WI38 (cell line): Measurements from ENCODE around the gene BMP4.

ENCODE experiments used
- H3K4me3 ChIP-seq: 2 replicates; pipeline ENCODE4 v1.5.1; 2011; ENCODE audit warnings: low read depth, mild to moderate bottlenecking, control low read depth, low read length
- TF ChIP-seq, protein P1 (sequence below): IDR thresholded peaks from 2 replicates; pipeline ENCODE4 v1.5.1; 2012; ENCODE audit warnings: low read depth, mild to moderate bottlenecking, control low read depth, low read length

The BMP4 gene

GRCh38 chr14:53954551-53955228, 1.9 kb downstream of the BMP4 start:
- TF ChIP-seq, protein P1, sequence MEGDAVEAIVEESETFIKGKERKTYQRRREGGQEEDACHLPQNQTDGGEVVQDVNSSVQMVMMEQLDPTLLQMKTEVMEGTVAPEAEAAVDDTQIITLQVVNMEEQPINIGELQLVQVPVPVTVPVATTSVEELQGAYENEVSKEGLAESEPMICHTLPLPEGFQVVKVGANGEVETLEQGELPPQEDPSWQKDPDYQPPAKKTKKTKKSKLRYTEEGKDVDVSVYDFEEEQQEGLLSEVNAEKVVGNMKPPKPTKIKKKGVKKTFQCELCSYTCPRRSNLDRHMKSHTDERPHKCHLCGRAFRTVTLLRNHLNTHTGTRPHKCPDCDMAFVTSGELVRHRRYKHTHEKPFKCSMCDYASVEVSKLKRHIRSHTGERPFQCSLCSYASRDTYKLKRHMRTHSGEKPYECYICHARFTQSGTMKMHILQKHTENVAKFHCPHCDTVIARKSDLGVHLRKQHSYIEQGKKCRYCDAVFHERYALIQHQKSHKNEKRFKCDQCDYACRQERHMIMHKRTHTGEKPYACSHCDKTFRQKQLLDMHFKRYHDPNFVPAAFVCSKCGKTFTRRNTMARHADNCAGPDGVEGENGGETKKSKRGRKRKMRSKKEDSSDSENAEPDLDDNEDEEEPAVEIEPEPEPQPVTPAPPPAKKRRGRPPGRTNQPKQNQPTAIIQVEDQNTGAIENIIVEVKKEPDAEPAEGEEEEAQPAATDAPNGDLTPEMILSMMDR = no peak
- peak overlapping the region; percentile 80 for H3K4me3 ChIP-seq

GRCh38 chr14:53953828-53954550, 2.6 kb downstream of the BMP4 start:
- H3K4me3 ChIP-seq = peak overlapping the region; percentile 80
- TF ChIP-seq, protein P1 = no peak

- TF ChIP-seq, protein P1 = no peak
These were observed 3.4 kb downstream of the BMP4 start for GRCh38 chr14:53953002-53953827.

DNA sequence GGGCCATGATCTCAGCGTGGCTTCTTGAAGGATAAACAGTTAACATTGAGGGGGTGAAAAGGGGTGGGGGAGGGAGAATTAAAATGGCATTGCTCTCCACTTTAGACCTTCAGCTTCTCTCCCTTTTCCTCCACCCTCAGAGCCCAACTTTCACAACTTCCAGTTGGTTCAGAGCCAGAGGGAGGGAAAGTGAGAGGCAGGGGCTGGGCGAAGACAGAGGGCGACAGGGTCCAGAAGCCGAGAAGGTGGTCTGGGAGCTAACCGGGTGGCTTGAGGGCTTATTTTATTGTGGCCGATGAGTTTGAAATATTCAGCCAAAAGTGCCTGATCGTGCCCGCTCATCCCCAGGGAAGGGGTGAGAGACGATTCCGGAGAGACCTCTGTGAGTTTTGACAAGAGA, 4.1 kb downstream of the BMP4 start:
- TF ChIP-seq, protein P1 = no peak
- H3K4me3 ChIP-seq = peak overlapping the region; percentile 80

More at GRCh38 chr14:53953002-53953827, 3.4 kb downstream of the BMP4 start:
- H3K4me3 ChIP-seq = peak overlapping the region; percentile 80

DNA sequence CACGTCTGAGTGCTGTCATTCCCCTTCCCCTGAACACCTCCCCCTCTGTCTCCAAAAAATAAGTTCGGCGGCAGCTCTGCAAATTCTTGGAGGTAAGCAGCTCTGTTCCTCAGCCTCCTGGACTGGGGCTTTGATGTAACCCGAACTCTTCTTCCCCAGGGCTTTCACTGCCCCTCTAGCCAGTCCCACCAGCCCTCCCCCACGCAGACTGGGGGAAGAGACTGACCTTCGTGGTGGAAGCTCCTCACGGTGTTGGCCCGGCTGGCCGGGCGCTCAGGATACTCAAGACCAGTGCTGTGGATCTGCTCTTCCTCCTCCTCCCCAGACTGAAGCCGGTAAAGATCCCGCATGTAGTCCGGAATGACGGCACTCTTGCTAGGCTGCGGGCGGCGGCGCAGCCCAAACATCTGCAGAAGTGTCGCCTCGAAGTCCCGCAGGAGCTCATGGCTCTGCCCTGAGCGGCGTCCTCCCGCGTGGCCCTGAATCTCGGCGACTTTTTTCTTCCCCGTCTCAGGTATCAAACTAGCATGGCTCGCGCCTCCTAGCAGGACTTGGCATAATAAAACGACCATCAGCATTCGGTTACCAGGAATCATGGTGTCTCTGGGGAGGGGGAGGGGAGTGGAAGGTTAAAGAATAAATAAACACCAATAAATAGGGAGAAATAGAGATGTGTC, 4.9 kb downstream of the BMP4 start:
- TF ChIP-seq, protein P1 = no peak
- peak overlapping the region; percentile 80 for H3K4me3 ChIP-seq

DNA sequence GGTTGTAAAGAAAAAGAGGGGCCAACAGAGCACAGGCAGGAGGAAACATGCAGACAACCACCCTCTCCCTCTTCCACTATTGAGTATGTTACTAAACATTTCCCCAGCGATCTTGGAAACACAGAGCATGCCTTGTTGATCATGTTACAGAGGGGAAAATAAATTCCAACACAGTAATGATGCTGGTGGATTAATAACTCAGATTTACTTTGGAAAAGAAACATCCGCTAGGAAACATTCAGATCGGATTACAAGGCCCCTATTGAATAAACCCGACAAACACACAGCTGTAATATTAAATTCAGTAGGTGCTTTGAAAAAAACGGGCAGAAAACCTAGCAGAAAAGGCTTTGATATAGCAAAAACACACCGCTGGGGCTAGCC, 5.4 kb downstream of the BMP4 start:
- peak overlapping the region; percentile 80 for H3K4me3 ChIP-seq

More for the DNA sequence above, 5.4 kb downstream of the BMP4 start:
- TF ChIP-seq, protein P1 = no peak
